Measurements from ENCODE around the gene MCTP1. TPM values are rescaled to one million over a fixed set of nuclear protein-coding genes. Genes with fewer than 3 reads are reported as not detected.

Gene MCTP1
- total and polyA plus RNA-seq, 3 experiments from 2014 or later, result 0.51 to 0.92 (median 0.55) TPM

GRCh38 chr5:95044096-95044495 is 240.8 kb downstream of the MCTP1 start:
- H3K9me3 Mint-ChIP-seq, result peaks cover 0 to 4% (median 0%) of the 10 kb centered on the region in 5 donors
- DNase-seq, result no peak
- H3K36me3 Mint-ChIP-seq, result no peaks in the 10 kb centered on the region
- H3K27ac ChIP-seq (ENCODE audit: low read depth, low read length), result no peak overlapping the region
- H3K9me3 ChIP-seq (ENCODE audit: low read length), result no peaks in the 10 kb centered on the region
- H3K4me1 Mint-ChIP-seq, result no peaks in the 10 kb centered on the region
- H3K27me3 ChIP-seq (ENCODE audit: insufficient read depth, low read length, poor library complexity, severe bottlenecking), result no peaks in the 10 kb centered on the region
- CTCF ChIA-PET, result no interaction called here
- H3K27me3 Mint-ChIP-seq, result no peaks in the 10 kb centered on the region
- H3K27ac Mint-ChIP-seq, result peak overlapping the region in 1 of 8 donors; percentile 55
- H3K4me1 ChIP-seq (ENCODE audit: insufficient read depth, low read length), result no peaks in the 10 kb centered on the region
- no peak overlapping the region for H3K4me3 Mint-ChIP-seq
- no peaks in the 10 kb centered on the region for H3K36me3 ChIP-seq (ENCODE audit: insufficient read depth, low read length)
- no peak overlapping the region for H3K4me3 ChIP-seq (ENCODE audit: low read length)
- POLR2A ChIA-PET, result no interaction called here

GRCh38 chr5:95043648-95044047 is 241.2 kb downstream of the MCTP1 start:
- no peak overlapping the region for H3K4me3 Mint-ChIP-seq
- Histone ChIP-seq H3K27ac (ENCODE audit: low read depth, low read length) (no peak overlapping the region), H3K4me1 (ENCODE audit: insufficient read depth, low read length) (no peaks in the 10 kb centered on the region), H3K27me3 (ENCODE audit: insufficient read depth, low read length, poor library complexity, severe bottlenecking) (no peaks in the 10 kb centered on the region), H3K36me3 (ENCODE audit: insufficient read depth, low read length) (no peaks in the 10 kb centered on the region), H3K4me3 (ENCODE audit: low read length) (no peak overlapping the region), H3K9me3 (ENCODE audit: low read length) (no peaks in the 10 kb centered on the region)
- H3K36me3 Mint-ChIP-seq, result no peaks in the 10 kb centered on the region
- no peak for DNase-seq
- no peak overlapping the region for H3K27ac Mint-ChIP-seq
- ChIA-PET POLR2A (no interaction called here), CTCF (no interaction called here)
- peaks cover 0 to 4% (median 0%) of the 10 kb centered on the region in 5 donors for H3K9me3 Mint-ChIP-seq
- no peaks in the 10 kb centered on the region for H3K4me1 Mint-ChIP-seq
- H3K27me3 Mint-ChIP-seq, result no peaks in the 10 kb centered on the region

GRCh38 chr5:95043234-95043633 is 241.7 kb downstream of the MCTP1 start:
- Mint-ChIP-seq H3K4me3 (no peak overlapping the region), H3K27ac (no peak overlapping the region), H3K36me3 (no peaks in the 10 kb centered on the region), H3K4me1 (no peaks in the 10 kb centered on the region), H3K27me3 (no peaks in the 10 kb centered on the region), H3K9me3 (peaks cover 0 to 4% (median 0%) of the 10 kb centered on the region in 5 donors)
- Histone ChIP-seq H3K36me3 (ENCODE audit: insufficient read depth, low read length) (no peaks in the 10 kb centered on the region), H3K4me1 (ENCODE audit: insufficient read depth, low read length) (no peaks in the 10 kb centered on the region), H3K27ac (ENCODE audit: low read depth, low read length) (no peak overlapping the region), H3K9me3 (ENCODE audit: low read length) (no peaks in the 10 kb centered on the region), H3K4me3 (ENCODE audit: low read length) (no peak overlapping the region), H3K27me3 (ENCODE audit: insufficient read depth, low read length, poor library complexity, severe bottlenecking) (no peaks in the 10 kb centered on the region)
- POLR2A ChIA-PET, result no interaction called here
- CTCF ChIA-PET, result no interaction called here
- no peak for DNase-seq

- CTCF ChIA-PET, result no interaction called here
These were observed 242.9 kb downstream of the MCTP1 start for GRCh38 chr5:95042037-95042436.

GRCh38 chr5:95035891-95036685 is 248.8 kb downstream of the MCTP1 start:
- no peak for DNase-seq
- Histone ChIP-seq H3K27me3 (ENCODE audit: insufficient read depth, low read length, poor library complexity, severe bottlenecking) (no peaks in the 10 kb centered on the region), H3K4me1 (ENCODE audit: insufficient read depth, low read length) (no peaks in the 10 kb centered on the region), H3K36me3 (ENCODE audit: insufficient read depth, low read length) (no peaks in the 10 kb centered on the region), H3K4me3 (ENCODE audit: low read length) (no peak overlapping the region), H3K27ac (ENCODE audit: low read depth, low read length) (no peak overlapping the region), H3K9me3 (ENCODE audit: low read length) (no peaks in the 10 kb centered on the region)
- Mint-ChIP-seq H3K4me1 (no peaks in the 10 kb centered on the region), H3K4me3 (no peak overlapping the region), H3K27ac (no peak overlapping the region), H3K9me3 (peaks cover 0 to 11% (median 3%) of the 10 kb centered on the region in 5 donors), H3K27me3 (peaks cover 0 to 4% of the 10 kb centered on the region in 2 donors), H3K36me3 (no peaks in the 10 kb centered on the region)
- ChIA-PET CTCF (no interaction called here), POLR2A (no interaction called here)

More at GRCh38 chr5:95042037-95042436, 242.9 kb downstream of the MCTP1 start:
- no peak overlapping the region for H3K27ac ChIP-seq (ENCODE audit: low read depth, low read length)
- Mint-ChIP-seq H3K27ac (no peak overlapping the region), H3K4me1 (no peaks in the 10 kb centered on the region), H3K27me3 (peaks cover 0 to 2% of the 10 kb centered on the region in 2 donors), H3K4me3 (no peak overlapping the region), H3K9me3 (peaks cover 0 to 4% (median 0%) of the 10 kb centered on the region in 5 donors), H3K36me3 (no peaks in the 10 kb centered on the region)
- no peaks in the 10 kb centered on the region for H3K36me3 ChIP-seq (ENCODE audit: insufficient read depth, low read length)
- no peaks in the 10 kb centered on the region for H3K4me1 ChIP-seq (ENCODE audit: insufficient read depth, low read length)
- POLR2A ChIA-PET, result no interaction called here
- DNase-seq, result no peak
- H3K27me3 ChIP-seq (ENCODE audit: insufficient read depth, low read length, poor library complexity, severe bottlenecking), result no peaks in the 10 kb centered on the region
- no peaks in the 10 kb centered on the region for H3K9me3 ChIP-seq (ENCODE audit: low read length)
- H3K4me3 ChIP-seq (ENCODE audit: low read length), result no peak overlapping the region

GRCh38 chr5:95032801-95033200 is 252.1 kb downstream of the MCTP1 start:
- H3K27me3 Mint-ChIP-seq, result peaks cover 0 to 5% of the 10 kb centered on the region in 2 donors
- H3K36me3 ChIP-seq (ENCODE audit: insufficient read depth, low read length), result no peaks in the 10 kb centered on the region
- H3K36me3 Mint-ChIP-seq, result no peaks in the 10 kb centered on the region
- H3K9me3 Mint-ChIP-seq, result peaks cover 2 to 11% (median 3%) of the 10 kb centered on the region in 5 donors
- no peaks in the 10 kb centered on the region for H3K9me3 ChIP-seq (ENCODE audit: low read length)
- CTCF ChIA-PET, result no interaction called here
- H3K27me3 ChIP-seq (ENCODE audit: insufficient read depth, low read length, poor library complexity, severe bottlenecking), result no peaks in the 10 kb centered on the region
- DNase-seq, result no peak
- no peaks in the 10 kb centered on the region for H3K4me1 ChIP-seq (ENCODE audit: insufficient read depth, low read length)
- no peak overlapping the region for H3K27ac ChIP-seq (ENCODE audit: low read depth, low read length)
- H3K4me3 Mint-ChIP-seq, result no peak overlapping the region
- H3K27ac Mint-ChIP-seq, result no peak overlapping the region
- POLR2A ChIA-PET, result no interaction called here
- H3K4me3 ChIP-seq (ENCODE audit: low read length), result no peak overlapping the region
- H3K4me1 Mint-ChIP-seq, result peaks cover 0 to 2% (median 0%) of the 10 kb centered on the region in 3 donors

- H3K9me3 Mint-ChIP-seq, result peaks cover 2 to 13% (median 3%) of the 10 kb centered on the region in 5 donors
- peaks cover 0 to 3% of the 10 kb centered on the region in 2 donors for H3K27me3 Mint-ChIP-seq
- Histone ChIP-seq H3K4me1 (ENCODE audit: insufficient read depth, low read length) (no peaks in the 10 kb centered on the region), H3K27me3 (ENCODE audit: insufficient read depth, low read length, poor library complexity, severe bottlenecking) (no peaks in the 10 kb centered on the region), H3K36me3 (ENCODE audit: insufficient read depth, low read length) (no peaks in the 10 kb centered on the region), H3K4me3 (ENCODE audit: low read length) (no peak overlapping the region), H3K9me3 (ENCODE audit: low read length) (no peaks in the 10 kb centered on the region), H3K27ac (ENCODE audit: low read depth, low read length) (no peak overlapping the region)
- peaks cover 3 to 11% (median 6%) of the 10 kb centered on the region in 3 donors for H3K4me1 Mint-ChIP-seq
- H3K36me3 Mint-ChIP-seq, result no peaks in the 10 kb centered on the region
- H3K27ac Mint-ChIP-seq, result peak overlapping the region in 1 of 8 donors; percentile 84
- ChIA-PET POLR2A (no interaction called here), CTCF (no interaction called here)
- no peak overlapping the region for H3K4me3 Mint-ChIP-seq
- no peak for DNase-seq
These were observed 255.1 kb downstream of the MCTP1 start for GRCh38 chr5:95029569-95030366.

GRCh38 chr5:95027775-95028174 is 257.1 kb downstream of the MCTP1 start:
- POLR2A ChIA-PET, result no interaction called here
- CTCF ChIA-PET, result no interaction called here
- H3K4me3 ChIP-seq (ENCODE audit: low read length), result no peak overlapping the region
- Mint-ChIP-seq H3K27me3 (peaks cover 0 to 1% of the 10 kb centered on the region in 2 donors), H3K9me3 (peaks cover 0 to 7% (median 2%) of the 10 kb centered on the region in 5 donors), H3K36me3 (no peaks in the 10 kb centered on the region), H3K4me3 (no peak overlapping the region), H3K4me1 (peaks cover 3 to 14% (median 6%) of the 10 kb centered on the region in 3 donors), H3K27ac (no peak overlapping the region)
- no peaks in the 10 kb centered on the region for H3K4me1 ChIP-seq (ENCODE audit: insufficient read depth, low read length)
- DNase-seq, result no peak
- H3K27ac ChIP-seq (ENCODE audit: low read depth, low read length), result no peak overlapping the region
- no peaks in the 10 kb centered on the region for H3K27me3 ChIP-seq (ENCODE audit: insufficient read depth, low read length, poor library complexity, severe bottlenecking)
- no peaks in the 10 kb centered on the region for H3K9me3 ChIP-seq (ENCODE audit: low read length)
- no peaks in the 10 kb centered on the region for H3K36me3 ChIP-seq (ENCODE audit: insufficient read depth, low read length)

All from CD8-positive, alpha-beta memory T cell (primary cell).